ENCODE measurements around the gene PATL2. TPM values are rescaled to one million over a fixed set of nuclear protein-coding genes. Genes with fewer than 3 reads are reported as not detected.
A peak's percentile ranks its signal among the peaks of the same experiment; 100 is the strongest.
"Not testable (repeated sequence)": the region's sequence is repeated elsewhere in the genome, so short reads cannot be mapped to it uniquely, and the experiment has no call there.

The PATL2 gene
- total and polyA plus RNA-seq, 11 donors = 0.44 to 4.2 (median 2.6) TPM; not detected in 1

DNA sequence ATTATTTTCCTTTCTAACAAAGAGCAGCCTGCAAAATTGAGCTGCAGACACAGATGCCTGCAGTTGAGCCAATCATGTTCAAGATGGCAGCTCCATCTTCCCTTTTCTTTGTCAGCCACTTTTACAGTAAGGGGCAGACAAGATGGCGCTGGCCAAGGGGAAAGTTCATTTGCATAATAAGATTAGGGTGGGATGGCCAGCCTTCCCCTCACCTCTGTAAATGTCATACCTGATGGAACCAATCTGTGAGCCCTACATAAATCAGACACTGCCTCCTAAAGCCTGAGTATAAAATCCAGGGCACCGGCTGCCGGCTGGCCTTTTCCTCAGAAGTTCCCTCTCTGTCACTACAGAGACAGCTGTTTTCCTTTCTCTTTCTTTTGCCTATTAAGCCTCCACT lies 15.8 kb downstream of the PATL2 start:
- Histone ChIP-seq H3K4me3 (no peak overlapping the region), H3K36me3 (no peaks in the 10 kb centered on the region), H3K27me3 (no peaks in the 10 kb centered on the region), H3K9me3 (peaks cover 0 to 12% (median 2%) of the 10 kb centered on the region in 12 donors), H3K4me1 (peaks cover 0 to 10% (median 0%) of the 10 kb centered on the region in 12 donors), H3K27ac (peak overlapping the region in 1 of 12 donors; percentile 13)
- DNase-seq (no peak), ATAC-seq (no peak)
- whole genome bisulfite sequencing, 4 donors = 69 to 84% (median 75%) methylated on average over 3 of the region's 3 CpGs
- intact Hi-C loops (cut with DNase I) = no loop called here
- TF ChIP-seq, protein P1, sequence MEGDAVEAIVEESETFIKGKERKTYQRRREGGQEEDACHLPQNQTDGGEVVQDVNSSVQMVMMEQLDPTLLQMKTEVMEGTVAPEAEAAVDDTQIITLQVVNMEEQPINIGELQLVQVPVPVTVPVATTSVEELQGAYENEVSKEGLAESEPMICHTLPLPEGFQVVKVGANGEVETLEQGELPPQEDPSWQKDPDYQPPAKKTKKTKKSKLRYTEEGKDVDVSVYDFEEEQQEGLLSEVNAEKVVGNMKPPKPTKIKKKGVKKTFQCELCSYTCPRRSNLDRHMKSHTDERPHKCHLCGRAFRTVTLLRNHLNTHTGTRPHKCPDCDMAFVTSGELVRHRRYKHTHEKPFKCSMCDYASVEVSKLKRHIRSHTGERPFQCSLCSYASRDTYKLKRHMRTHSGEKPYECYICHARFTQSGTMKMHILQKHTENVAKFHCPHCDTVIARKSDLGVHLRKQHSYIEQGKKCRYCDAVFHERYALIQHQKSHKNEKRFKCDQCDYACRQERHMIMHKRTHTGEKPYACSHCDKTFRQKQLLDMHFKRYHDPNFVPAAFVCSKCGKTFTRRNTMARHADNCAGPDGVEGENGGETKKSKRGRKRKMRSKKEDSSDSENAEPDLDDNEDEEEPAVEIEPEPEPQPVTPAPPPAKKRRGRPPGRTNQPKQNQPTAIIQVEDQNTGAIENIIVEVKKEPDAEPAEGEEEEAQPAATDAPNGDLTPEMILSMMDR (IDR thresholded peaks at IDR 0.05) = no peak
- no peak for TF ChIP-seq POLR2A (IDR thresholded peaks at IDR 0.05)

DNA sequence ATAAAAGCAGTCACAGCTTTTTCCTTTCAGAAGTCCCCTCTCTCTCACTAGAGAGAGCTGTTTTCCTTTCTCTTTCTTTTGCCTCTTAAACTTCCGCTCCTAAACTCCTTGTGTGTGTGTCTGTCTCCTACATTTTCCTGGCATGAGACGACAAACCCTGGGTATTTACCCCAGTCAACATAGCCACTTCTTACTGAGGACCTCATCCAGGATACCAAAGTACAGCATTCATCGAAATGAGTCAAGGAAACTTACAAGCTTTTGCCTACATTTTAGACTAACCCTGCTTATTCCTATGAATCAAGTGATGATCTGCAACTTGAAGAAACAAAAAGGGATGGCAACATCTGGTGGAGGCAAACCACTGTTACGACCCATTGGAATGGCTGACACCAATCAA lies 16.7 kb downstream of the PATL2 start:
- Histone ChIP-seq H3K36me3 (no peaks in the 10 kb centered on the region), H3K27me3 (no peaks in the 10 kb centered on the region), H3K9me3 (peaks cover 0 to 3% (median 0%) of the 10 kb centered on the region in 12 donors), H3K4me3 (no peak overlapping the region), H3K4me1 (peaks cover 0 to 10% (median 0%) of the 10 kb centered on the region in 12 donors), H3K27ac (no peak overlapping the region)
- intact Hi-C loops (cut with DNase I) = no loop called here
- DNase-seq (no peak), ATAC-seq (no peak)
- TF ChIP-seq POLR2A (IDR thresholded peaks at IDR 0.05) = no peak
- TF ChIP-seq, protein P1 (IDR thresholded peaks at IDR 0.05) = no peak
- WGBS, 4 donors = 86 to 93% (median 90%) methylated on average over 4 of the region's 4 CpGs

DNA sequence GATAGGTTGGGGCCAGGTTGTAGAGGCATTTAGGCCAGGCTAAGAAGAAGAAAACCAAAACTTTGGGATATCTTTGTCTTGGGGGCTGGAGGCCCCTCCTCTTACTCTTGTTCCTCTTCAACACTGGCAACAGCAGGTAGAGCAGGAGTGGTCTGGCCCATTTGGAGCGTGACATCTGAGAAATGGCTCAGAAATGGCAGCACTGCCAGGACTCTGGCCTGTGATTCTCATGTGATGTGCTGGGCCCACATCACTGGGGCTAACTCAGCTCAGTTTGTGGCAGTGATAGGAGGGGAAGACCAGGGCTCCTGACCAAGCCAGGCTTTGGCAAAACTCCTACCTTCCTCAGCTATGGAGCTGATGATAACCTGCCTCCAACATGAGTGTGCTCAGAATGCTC lies 18.5 kb downstream of the PATL2 start:
- Histone ChIP-seq H3K27ac (no peak overlapping the region), H3K9me3 (peaks cover 0 to 12% (median 0%) of the 10 kb centered on the region in 12 donors), H3K4me1 (peaks cover 0 to 4% (median 0%) of the 10 kb centered on the region in 12 donors), H3K4me3 (no peak overlapping the region), H3K27me3 (no peaks in the 10 kb centered on the region), H3K36me3 (no peaks in the 10 kb centered on the region)
- intact Hi-C loops (cut with DNase I) = no loop called here
- TF ChIP-seq POLR2A (IDR thresholded peaks at IDR 0.05) = no peak
- TF ChIP-seq, protein P1 (IDR thresholded peaks at IDR 0.05) = no peak
- whole genome bisulfite sequencing, 4 donors = 86 to 100% (median 89%) methylated on average over 1 of the region's 1 CpG
- no peak for ATAC-seq
- no peak for DNase-seq

- H3K36me3 ChIP-seq; intact Hi-C loops (cut with DNase I); ATAC-seq; H3K4me1 ChIP-seq; H3K27me3 ChIP-seq; DNase-seq; H3K27ac ChIP-seq; H3K4me3 ChIP-seq: not testable (repeated sequence)
- WGBS, 4 donors = 36 to 55% (median 38%) methylated on average over 1 of the region's 1 CpG
- H3K9me3 ChIP-seq = peaks cover 0 to 12% (median 0%) of the 10 kb centered on the region in 12 donors
Observed at GRCh38 chr15:44690245-44690644, 20.9 kb downstream of the PATL2 start.

- intact Hi-C loops (cut with DNase I); H3K4me3 ChIP-seq; H3K27ac ChIP-seq; H3K36me3 ChIP-seq; DNase-seq; H3K4me1 ChIP-seq; ATAC-seq; H3K27me3 ChIP-seq: not testable (repeated sequence)
- WGBS, 4 donors = 80 to 87% (median 85%) methylated on average over 2 of the region's 2 CpGs
- peaks cover 0 to 12% (median 0%) of the 10 kb centered on the region in 12 donors for H3K9me3 ChIP-seq
Observed at GRCh38 chr15:44689318-44689717, 21.8 kb downstream of the PATL2 start.

DNA sequence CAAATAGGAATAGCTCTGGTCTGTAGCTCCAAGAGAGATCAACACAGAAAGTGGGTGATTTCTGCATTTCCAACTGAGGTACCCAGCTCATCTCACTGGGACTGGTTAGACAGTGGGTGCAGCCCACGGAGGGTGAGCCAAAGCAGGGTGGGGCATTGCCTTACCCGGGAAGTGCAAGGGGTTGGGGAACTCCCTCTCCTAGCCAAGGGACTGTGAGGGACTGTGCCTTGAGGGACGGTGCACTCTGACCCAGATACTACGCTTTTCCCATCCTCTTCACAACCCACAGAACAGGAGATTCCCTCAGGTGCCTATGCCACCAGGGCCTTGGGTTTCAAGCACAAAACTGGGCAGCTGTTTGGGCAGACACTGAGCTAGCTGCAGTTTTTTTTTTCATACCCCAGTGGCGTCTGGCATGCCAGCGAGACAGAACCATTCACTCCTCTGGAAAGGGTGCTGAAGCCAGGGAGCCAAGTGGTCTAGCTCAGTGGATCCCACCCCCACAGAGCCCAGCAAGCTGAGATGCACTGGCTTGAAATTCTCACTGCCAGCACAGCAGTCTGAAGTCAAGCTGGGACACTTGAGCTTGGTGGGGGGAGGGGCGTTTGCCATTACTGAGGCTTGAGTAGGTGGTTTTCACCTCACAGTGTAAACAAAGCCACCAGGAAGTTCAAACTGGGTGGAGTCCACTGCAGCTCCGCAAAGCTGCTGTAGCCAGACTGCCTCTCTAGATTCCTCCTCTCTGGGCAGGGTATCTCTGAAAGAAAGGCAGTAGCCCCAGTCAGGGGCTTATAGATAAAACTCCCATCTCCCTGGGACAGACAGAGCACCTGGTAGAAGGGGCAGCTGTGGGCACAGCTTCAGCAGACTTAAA lies 28.1 kb downstream of the PATL2 start:
- H3K9me3 ChIP-seq; intact Hi-C loops (cut with DNase I); H3K27me3 ChIP-seq; H3K36me3 ChIP-seq: not testable (repeated sequence)
- H3K27ac ChIP-seq = peak overlapping the region in 2 of 12 donors; percentile 14 to 81
- peaks cover 0 to 36% (median 4%) of the 10 kb centered on the region in 12 donors for H3K4me1 ChIP-seq
- H3K4me3 ChIP-seq = peak overlapping the region in 1 of 12 donors; percentile 31
- 37 to 49% (median 44%) methylated on average over 3 to 8 of the region's 8 CpGs for WGBS, 4 donors
- ATAC-seq (peak in 1 of 4 donors; percentile 29), DNase-seq (peak in 4 of 5 donors; percentile 40 to 58 (median 46))
